GM21528 (cell line): ENCODE data around the gene OR5B2.
"Not testable (repeated sequence)": the region's sequence is repeated elsewhere in the genome, so short reads cannot be mapped to it uniquely, and the experiment has no call there.

Experiments used
- ATAC-seq: cut with Tn5 transposase; IDR thresholded peaks from one replicate; pipeline ENCODE4 v1.9.1; 2021; ENCODE audit warnings: mild to moderate bottlenecking, moderate library complexity; ENCODE audit not compliant: unreplicated experiment, low FRiP score

The OR5B2 gene

DNA sequence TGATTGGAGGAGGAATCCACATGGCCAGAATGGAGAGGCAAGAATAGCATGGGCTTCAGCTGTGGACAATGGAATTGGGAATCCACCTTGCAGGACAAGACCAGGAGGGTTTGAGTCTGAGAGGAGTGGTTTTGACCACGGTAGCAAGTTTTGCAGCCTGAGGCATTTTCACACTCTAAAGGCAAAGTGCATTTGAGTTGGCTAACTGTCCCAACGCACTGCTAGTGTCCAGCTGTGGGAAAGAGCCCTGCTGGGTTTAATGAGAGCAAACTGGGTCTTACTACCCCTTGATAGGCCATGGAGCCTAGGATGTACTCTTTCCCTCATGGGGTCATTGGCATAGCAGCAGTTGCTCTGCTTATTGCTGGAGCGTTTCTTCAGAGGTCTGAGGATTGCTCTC is at the start of gene OR5B2:
Gene OR5B2 (minus strand): TSS at position 101 of the 400 bp plus-strand sequence. CDS start 4,860 bp downstream, outside the sequence.
- ATAC-seq: no peak

DNA sequence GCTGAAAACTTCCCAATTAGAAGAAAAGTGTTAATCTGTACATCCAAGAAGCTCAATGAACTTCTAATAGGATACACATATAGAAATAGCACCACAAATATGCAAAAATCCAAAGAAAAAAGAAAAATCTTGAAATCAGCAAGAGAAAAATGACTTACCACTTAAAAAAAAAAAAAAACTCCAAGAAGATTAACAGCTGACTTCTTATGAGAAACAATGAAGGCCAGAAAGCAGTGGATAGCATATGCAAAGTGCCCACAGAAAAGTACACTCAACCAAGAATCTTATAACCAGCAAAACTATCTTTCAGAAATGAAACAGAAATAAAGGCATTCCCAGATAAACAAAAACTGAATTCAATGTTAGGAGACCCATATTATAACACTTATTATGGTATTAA is 44.0 kb upstream of the OR5B2 start:
- no peak for ATAC-seq

DNA sequence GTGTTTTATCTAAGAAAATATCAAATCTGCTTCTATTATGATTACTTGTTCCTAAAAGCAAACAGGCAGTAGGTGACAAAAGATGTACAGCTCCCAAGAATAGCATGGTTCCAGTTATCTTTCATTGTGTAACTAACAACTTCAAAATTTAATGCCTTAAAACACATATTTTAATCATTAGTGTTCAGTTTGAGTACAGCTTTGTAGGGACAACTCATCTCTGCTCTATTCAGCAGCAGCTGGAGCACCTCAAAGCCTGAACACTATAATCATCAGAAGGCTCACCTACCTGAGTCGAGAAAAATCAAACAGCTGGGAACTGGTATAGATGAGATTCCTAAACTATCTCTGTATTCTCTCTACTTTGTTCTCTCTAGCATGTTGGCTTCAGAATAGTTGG is 38.4 kb upstream of the OR5B2 start:
- ATAC-seq: no peak

DNA sequence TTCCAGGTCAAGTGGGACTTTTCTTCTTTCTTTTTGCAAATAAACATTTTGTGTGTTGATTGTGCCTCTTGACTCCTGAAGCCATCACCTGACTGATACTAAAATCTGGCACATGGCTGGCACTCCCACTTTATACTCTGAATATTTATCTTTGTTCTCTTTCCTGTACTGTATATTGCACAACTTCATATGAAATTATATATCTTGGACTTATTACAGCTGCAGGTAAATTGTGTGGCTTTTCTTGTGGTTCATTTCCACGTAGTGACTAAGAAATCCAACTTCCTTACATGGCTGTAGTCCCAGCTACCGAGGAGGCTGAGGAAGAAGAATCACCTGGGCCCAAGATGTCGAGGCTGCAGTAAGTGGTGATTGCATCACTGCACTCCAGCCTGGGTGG is 37.8 kb upstream of the OR5B2 start:
- no peak for ATAC-seq

DNA sequence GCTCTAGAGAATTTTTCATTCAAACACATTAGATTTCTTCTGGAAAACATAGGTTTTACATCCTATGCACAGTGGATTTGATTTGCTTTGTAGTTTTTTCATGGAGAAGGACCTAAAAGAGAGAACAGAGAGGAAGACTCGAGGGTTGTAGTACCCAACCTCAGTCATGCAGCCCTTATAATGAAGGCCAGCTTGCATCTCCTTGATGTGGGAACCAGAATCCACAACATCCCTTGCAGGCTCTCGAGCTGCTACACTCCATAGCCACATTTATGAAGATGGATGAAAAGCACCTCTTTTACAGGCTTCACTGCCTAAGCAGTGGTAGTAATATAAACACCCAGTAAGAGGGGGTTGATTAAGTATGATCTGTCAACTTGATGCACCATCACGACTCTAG is 23.7 kb upstream of the OR5B2 start:
- no peak for ATAC-seq

DNA sequence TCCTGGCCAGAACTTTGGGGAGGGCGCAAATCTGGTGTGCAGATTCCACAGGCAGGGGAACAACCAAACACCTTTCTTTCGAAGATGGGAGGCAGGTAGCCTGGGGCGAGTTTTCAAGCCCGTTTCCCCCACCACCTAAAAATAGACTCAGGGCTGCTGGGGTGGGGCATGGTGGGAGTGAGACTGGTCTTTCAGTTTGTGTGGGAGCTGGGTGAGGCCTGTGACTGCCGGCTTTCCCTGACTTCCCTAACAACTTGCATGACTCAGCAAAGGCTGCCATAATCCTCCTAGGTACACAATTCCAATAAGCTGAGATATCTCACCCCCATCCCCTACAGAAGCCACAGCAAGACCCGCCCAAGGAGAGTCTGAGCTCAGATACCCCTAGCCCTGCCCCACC is 18.4 kb upstream of the OR5B2 start:
- no peak for ATAC-seq

DNA sequence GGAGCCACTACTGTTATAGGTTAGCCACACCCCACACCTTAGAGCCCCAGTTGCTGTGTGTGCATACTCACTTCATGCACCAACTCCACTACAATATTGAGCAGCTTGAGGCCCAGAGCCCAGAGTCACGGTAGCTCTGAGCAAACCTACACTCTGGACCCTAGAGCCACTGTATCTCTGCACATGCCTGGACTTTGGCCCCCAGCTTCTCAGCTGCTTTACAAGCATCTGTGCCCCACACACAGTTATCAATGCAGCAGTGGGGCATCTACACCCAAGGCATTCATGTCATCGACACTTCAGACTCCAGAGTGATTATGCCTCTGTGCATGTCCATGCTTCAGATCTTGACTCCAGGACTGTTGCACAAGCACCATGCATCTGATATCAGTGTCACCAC is 16.4 kb upstream of the OR5B2 start:
- ATAC-seq: no peak

DNA sequence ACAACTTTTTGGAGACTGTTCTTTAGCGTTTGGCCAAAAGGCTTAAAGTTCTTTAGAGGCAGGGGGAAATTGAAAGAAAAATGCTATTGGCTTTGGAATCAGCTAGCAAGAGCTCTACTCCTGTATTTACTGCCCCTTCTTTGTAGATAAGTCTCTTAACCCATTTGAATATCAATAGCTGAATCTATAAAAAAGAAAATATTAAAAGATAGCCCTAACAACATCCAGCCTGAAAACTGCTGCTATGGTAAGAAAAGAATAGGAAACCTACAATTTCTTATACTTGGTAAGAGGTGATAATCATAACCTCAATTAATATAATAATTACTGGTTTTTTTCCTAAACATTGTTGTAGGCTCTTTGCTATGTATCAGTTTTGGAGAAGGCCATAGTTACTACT is 14.2 kb upstream of the OR5B2 start, which contains the start of gene OR5B12:
Gene OR5B12 (minus strand): TSS at position 101 of the 400 bp plus-strand sequence. CDS start 2,085 bp downstream, outside the sequence.
- ATAC-seq: no peak

DNA sequence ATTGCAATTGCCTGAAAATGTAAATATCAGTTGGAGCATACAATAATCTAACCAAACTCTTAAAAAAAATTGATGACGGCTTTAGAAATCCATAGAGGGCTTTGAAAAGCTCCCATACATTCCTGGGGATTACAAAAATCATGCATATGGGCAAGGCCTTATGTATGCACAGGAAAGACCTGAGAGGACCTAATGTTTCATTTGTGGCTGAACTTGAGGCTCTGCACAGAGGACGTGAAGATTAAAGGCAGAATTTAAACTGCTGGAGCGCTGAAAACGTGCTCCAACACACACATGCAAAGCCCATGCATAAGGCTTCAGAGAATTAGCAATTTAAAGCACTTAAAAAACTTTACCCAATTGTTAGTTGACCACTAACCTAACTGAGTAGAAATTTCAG is 10.6 kb upstream of the OR5B2 start:
- no peak for ATAC-seq

DNA sequence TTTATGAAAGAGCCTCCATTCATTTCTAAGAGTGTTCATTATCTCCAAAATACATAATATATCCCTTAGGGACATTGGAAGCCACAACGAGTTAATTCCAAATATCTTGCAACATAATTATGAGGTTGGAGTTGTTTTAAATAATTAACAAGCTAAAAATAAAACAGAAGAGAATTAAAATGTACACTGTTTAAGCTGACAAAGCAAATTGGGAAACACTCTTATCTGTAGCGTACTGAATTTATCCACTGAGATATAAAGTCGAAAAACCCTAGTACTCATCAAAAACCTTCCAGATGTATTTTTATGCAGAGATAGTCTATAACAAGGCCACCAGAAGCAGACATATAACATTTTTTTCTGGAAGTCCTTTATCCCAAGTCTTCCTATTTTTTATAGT is 6.3 kb upstream of the OR5B2 start:
- no peak for ATAC-seq

DNA sequence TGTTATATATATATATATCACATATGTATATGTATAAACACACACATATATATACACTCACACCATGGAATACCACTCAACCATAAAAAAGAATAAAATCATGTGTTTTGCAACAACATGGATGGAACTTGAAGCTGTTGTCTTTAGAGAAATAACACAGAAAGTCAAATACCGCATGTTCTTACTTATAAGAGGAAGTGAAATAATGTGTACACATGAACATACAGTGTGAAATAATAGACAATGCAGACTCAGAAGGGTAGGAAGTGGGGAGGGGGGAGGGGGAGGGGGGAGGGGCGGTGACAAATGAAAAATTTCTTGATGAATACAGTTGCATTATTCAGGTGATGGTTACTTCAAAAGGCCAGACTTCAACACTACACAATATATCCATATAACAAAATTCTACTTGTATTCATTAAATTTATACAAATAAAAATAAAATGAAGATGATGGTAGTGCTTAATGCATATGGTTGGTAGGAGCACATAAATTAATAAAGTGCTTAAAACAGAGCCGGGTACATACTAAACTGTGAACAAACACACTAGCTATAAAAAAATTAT is 5.8 kb upstream of the OR5B2 start:
- ATAC-seq: no peak

DNA sequence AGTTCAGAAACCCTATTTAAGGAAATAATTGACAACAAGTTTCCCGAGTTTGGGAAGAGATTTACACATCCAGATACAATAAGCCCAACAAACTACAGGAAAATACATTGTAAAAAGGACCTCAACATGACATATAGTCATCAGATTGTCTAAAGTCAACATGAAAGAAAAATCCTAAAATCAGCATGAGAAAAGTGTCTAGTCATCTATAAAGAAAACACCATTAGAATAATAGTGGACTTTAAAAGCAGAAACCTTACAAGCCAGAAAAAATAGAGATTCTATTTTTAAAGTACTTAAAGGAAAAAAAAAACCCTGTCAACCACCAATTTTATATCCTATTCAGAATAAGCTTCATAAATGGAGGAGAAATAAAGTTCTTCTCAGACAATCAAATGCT is 1.4 kb upstream of the OR5B2 start:
- no peak for ATAC-seq

DNA sequence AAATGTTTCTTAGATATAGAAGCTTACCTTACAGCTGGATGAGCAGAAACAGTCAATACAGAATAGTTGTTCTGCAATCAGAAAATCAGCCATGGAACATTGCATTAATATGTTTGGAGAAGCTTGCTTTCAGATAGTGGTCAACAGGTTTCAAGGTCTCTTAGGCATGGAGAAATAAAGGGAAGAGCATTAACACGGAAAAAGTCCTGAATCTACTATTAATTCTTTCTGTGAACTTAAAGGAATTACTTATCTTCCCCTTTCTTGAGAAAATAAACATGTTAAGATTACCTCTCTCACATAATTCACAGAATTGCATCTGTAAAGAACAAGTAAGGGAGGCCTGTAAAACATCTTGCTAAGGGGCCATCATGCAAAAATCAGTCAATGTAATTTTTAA is 21.1 kb downstream of the OR5B2 start, which contains the start of gene OR5B3:
Gene OR5B3 (minus strand): TSS at position 101 of the 400 bp plus-strand sequence. CDS start 3,465 bp downstream, outside the sequence.
- no peak for ATAC-seq

DNA sequence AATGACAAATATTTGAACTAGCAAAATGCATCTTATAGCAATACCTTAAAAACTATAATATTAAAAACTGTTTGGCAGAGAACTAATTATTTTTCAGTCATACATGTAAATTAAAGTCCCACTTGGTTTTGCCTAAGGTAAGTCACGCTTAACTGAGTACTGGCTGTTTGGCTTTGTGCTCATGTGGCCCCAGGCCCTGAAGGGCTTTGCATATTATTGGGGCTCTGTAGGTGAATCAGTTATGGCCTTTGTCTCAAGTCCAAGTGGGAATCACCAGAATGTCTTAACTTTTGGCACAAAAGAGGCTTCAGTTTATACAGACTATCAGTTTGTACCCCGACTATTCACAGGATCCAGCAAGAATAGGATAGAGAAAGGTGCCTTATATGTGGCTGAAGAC is 28.3 kb downstream of the OR5B2 start:
- not testable (repeated sequence) for ATAC-seq

DNA sequence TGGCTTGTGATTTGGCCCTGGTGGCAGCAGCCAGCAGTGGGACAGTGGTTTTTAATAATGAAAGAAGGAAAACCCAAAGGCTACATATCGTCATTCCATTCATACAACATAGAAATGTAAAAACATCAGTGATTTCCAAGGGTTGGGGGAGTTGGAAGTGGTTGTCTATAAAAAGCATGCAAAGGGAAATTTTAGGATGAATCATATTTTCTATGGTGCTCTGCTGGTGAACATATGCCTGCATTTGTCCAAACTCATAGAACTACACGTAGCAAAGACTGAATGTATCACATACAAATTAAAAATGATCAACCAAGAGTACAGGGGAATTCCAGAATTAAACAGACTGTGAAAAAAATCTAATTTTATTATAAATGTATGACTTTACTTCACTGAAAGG is 32.3 kb downstream of the OR5B2 start:
- ATAC-seq: no peak

DNA sequence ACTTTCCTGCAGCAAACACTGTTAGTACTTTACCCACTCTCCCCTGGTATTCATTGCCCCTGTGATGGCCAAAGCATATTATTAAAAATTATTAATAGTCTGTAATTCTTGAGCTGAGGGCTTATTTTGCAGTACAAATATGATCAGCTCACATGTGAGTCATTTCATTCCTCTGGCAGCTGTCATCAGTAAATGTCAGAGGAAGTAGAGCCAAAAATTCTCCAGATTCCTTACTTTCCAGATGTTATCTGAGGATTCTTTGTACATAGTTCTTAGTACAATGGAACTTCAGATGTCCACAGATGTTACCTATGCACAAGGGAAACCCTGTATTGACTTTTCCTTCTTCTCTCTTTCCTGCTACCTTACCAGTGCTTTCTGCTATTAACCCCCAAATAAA is 33.7 kb downstream of the OR5B2 start:
- no peak for ATAC-seq

DNA sequence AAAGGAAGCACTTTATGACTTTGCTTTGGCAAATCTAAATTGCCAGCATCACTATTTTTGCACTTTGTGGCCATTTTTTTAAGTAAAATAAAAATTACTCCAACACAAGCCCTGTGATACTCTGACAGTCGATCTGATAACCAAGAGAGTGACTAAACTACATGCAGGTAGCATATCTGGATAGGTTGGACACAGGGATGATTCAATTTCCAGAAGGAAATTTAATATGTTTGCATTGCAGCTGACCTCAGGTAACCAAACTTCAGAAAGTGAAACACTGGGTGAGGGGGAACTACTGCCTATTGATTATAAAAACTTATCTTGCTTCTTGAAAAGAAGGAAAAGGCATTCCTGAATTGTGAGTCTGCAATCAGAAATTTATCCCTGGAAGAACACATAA is 35.2 kb downstream of the OR5B2 start:
- no peak for ATAC-seq

DNA sequence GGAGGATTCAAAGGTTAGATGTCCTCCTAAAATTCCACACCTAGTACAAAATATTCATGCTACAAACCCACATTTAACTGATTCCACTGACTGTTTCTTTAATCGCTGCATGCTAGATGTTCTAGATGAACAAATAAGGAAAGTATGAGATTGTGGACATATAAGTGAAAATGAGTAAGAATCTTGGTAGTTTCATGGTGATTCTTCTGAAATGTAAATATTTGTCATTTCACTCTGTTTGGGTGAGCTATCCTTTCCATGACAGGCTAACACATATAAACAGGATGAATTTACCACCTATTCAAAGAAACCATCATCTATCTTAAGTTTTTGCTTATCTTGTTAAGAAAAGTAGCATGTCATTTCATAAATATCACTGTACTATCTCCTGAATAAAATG is 36.0 kb downstream of the OR5B2 start:
- ATAC-seq: no peak

DNA sequence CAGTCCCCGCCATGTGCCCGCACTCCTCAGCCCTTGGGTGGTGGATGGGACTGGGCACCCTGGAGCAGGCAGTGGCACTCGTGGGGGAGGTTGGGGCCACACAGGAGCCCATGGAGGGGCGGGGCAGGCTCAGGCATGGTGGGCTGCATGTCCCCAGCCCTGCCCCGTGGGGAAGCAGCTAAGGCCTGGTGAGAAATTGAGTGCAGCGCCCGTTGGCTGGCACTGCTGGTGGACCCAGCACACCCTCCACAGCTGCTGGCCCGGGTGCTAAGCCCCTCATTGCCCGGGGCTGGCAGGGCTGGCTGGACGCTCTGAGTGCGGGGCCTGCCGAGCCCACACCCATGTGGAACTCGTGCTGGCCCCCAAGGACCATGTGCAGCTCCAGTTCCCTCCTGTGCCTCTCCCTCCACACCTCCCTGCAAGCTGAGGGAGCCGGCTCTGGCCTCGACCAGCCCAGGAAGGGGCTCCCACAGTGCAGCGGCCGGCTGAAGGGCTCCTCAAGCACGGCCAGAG is 37.3 kb downstream of the OR5B2 start:
- no peak for ATAC-seq
